CD4-positive, alpha-beta T cell treated with Interleukin-4 for 4 hours (primary cell): ENCODE measurements around the gene TRIP4.
A peak's percentile ranks its signal among the peaks of the same experiment; 100 is the strongest.
"Not testable (repeated sequence)": the region's sequence is repeated elsewhere in the genome, so short reads cannot be mapped to it uniquely, and the experiment has no call there.

Experiments used
- DNase-seq: peaks from one replicate; pipeline ENCODE4 v3.0.0-alpha.2; 2020

The TRIP4 gene

DNA sequence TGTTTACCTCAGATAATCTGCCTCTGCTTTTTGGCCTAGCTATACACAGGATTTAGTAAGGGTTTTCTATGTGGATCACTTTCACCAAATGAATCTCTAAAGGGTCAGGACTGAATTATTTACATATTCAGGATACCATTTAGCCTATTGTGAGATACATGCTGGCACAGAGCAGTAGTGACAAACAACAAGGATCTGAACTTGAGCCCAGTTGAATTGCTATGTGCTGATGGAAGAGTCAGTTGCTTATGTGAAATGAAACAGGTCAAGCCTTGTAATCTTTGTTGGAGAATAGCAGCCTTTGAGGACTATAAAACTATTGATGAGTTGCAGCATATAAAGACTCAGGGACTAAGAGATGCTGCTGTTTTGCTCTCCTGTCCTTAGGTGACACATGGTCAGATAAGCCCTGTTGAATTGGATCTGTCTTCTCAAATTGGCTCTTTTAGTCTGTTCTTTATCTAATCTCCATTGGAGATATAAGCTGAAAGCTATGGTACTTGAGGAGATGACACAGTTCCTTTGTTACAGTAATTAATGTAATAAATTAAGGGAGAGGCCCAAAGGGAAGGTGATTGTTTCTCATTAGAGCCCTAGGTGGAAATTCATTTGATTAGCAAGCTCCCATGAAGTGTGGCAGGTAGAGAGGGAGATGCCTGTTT, 103.1 kb downstream of the TRIP4 start:
- DNase-seq: no peak

DNA sequence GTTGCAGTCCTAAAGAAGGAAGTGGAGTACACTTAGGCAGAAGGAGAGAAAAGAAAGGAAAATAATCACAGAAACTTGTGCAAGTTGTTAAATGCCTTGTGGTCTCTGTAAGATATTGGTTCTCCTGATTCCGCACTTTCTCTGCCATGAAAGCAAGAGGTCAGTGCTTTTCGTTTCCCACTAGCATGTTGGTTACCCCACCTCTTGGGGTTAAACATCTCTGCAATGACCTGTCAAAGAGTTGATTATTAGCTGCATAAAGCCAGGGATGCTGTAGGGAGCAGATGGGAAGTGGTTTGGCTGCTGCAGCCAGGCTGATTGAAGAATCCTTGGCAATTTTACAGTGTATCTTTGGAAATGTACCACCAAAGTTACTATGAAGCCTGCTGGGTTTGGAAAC, 106.0 kb downstream of the TRIP4 start:
- DNase-seq: no peak

DNA sequence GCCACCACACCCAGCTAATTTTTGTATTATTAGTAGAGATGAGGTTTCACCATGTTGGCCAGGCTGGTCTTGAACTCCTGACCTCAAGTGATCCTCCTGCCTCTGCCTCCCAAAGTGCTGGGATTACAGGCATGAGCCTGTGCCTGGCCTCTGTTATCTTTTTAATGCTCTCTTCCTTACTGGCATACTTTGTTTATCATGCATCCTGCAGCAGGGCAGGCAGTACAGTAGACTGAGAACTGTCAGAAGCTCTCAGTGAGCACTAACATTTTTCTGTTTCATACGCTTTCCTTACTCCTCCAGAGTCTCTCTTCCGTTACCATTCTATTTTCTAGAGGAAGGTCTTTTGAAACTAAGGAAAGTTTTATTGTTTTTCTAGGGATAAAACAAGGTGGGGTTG, 108.3 kb downstream of the TRIP4 start:
- not testable (repeated sequence) for DNase-seq

DNA sequence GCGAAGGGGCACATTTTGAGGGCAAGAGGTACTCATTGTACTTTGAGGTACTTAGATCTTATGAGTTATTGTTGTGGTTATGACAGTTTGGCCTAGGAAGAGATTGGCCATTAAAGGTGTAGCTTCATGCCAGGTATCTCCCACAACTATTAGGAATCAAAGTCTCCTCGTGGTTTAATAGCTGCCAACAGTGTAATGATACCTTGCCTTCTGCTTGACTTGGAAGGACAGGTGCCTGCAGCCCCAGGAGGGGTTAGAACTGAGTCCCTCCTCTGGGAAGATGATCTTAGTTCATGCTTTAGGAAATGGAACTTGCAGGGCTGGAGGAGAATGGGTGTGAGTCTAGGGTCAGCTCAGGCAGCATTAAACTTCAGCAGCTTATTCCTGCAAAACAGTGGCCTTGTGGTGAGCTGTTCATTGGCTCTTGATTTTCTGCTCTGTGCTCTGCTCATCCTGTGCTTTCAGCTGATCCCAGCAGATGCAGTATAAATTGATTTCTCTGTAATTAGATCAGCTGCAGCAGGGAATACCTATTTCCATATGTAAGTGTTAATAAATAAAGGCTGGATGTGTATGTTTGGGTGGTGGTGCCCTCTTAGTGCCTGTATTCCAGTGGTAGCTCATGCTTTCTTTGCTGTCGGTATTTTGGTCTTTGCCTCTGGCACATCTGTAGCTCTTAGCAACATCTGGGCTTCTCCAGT, 113.2 kb downstream of the TRIP4 start:
- DNase-seq: no peak

DNA sequence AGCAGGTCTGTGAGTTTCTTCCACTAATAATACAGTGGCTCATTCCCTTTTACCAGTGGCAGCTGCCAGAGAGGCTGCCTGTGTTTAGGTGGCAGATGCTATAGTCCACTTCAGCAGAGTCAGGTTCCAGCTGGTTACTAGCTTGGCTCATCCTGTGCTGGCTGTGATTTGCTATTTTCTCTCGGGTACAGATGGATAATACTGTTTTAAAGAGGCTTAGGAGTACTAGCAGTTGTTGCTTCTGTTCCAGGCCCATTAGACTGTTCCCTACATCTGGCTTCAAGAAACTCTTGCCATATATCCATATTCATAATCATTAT, 113.7 kb downstream of the TRIP4 start:
- DNase-seq: no peak

DNA sequence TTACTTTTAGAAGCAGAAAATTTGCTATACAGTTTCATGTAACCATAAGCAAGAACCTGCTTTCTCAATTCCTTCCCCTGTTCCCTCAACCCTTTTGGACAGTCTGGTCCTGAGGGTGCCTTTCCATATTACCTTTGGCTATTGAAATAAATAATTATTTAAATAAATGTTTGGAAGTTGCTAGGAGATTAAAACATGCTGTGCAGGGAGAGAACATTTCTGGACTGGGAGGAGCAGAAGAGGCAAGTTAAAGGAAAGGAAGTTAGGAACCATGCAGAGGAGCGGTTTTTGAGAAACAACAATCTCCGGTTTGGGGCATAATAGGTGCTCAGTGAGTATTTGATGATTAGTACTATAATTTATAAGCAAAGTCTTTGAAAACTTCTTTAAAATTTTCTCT, 114.5 kb downstream of the TRIP4 start:
- DNase-seq: no peak

DNA sequence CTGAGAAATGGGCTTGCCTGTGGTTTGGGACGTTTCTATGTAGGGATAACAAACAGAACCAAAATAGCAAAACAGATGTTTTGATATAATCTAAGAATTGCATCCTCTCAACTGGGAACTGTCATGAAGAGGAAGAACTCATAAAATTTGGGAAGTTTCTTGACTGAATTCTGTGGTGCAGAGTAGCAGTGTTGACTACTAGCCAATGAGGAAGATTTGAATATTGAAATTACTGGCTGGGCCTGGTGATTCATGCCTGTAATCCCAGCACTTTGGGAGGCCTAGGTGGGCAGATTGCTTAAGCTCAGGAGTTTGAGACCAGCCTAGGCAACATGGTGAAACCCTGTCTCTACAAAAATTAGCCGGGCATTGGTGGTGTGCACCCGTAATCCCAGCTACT, 114.9 kb downstream of the TRIP4 start:
- DNase-seq: no peak

DNA sequence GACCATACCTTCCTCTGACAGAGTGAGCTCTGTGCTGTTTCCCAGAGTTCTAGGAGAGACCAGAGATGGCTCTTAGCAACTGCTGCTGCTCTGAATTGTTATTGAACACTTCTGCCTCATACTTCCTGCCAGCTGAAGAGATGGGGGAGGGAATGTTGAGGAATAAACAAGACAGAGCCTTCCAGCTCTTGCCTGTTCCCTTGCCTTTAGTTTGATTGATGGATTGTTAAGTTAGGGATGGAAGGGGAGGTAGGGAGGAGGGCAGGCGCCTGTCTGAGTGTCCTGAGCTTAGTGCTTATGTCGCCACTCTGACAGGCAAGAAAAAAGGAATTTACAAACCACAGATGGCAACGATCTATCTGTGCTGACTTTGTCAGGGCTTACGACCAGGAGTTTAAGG, 115.6 kb downstream of the TRIP4 start:
- DNase-seq: peak; percentile 17

DNA sequence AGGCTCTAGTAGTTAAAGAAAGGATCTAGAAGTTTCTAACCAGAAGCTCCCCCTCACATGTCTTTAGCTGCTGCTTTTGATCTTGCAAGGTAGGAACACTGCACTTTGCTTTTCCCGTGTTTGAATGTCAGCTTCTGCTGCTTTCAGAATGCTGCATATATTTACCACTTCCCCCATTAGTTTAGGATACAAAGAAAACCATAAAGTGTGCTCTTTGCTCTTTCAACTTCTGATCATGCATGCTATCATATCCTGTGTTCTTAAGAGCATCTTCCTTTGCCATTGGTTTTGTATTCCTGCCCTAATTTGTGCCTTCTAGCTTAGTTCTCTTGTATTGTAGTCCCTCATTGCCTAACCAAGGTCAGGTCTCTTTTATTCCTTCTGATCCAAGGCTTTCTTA, 116.0 kb downstream of the TRIP4 start:
- peak; percentile 11 for DNase-seq
